HL-60 (cell line): ENCODE data around the gene RPL36A.

ENCODE experiments used
- DNase-seq, 2 experiments: peaks; one replicate each; pipeline ENCODE4 v3.0.0-alpha.2; 2010 to 2020; ENCODE audit warnings: low read depth in 1 of 2, low spot score in 1 of 2
- H3K27ac ChIP-seq: fragments of 250-450 bp; sonication (Bioruptor Pico); replicated peaks from 2 replicates; pipeline ENCODE4 v1.5.1; 2020; ENCODE audit warnings: mild to moderate bottlenecking, moderate library complexity
- H3K27me3 ChIP-seq: fragments of 250-450 bp; sonication (Bioruptor Pico); 2 replicates; pipeline ENCODE4 v1.5.1; 2021; ENCODE audit warnings: mild to moderate bottlenecking, moderate library complexity; ENCODE audit not compliant: insufficient read depth, poor library complexity, severe bottlenecking
- H3K4me3 ChIP-seq: replicated peaks from 2 replicates; pipeline ENCODE4 v1.5.1; 2011; ENCODE audit warnings: mild to moderate bottlenecking, control low read depth, low read length; ENCODE audit not compliant: insufficient read depth
- GABPA ChIP-seq: IDR thresholded peaks from 2 replicates; pipeline ENCODE4 v1.6.1; 2012; ENCODE audit warnings: low read depth
- POLR2AphosphoS5 ChIP-seq: IDR thresholded peaks from 2 replicates; pipeline ENCODE4 v1.6.1; 2012; ENCODE audit warnings: low read depth
- REST ChIP-seq: IDR thresholded peaks from 2 replicates; pipeline ENCODE4 v1.6.1; 2012; ENCODE audit warnings: low read depth; ENCODE audit not compliant: insufficient replicate concordance
- SPI1 ChIP-seq: IDR thresholded peaks from 2 replicates; pipeline ENCODE4 v1.6.1; 2012; ENCODE audit warnings: low read depth, mild to moderate bottlenecking, borderline replicate concordance
- TF ChIP-seq, protein P1 (sequence below): IDR thresholded peaks from one replicate; pipeline ENCODE4 v1.5.1; 2011; ENCODE audit warnings: low read length, control low read depth, inconsistent platforms; ENCODE audit not compliant: insufficient read depth

Gene RPL36A

DNA sequence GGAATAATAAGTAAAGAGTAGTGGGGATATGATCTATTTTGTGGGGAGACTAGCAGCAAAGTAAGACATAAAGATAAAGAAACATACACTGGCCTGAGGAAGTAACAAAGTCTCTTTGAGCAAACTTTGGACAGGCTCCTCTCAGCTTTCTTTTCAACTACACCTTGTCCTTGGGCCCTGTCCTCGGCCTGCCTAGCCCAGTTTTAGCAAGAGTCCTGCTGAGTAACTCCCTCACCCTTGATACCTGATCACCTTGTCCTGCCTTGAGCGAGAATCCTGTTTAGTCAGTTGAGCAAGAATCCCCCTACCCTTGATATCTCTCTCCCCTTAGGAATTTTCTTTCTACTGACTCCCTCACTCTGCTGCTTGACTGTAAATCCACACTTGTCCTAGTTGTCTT, 28.7 kb downstream of the RPL36A start:
- Histone ChIP-seq H3K27ac (no peak overlapping the region), H3K27me3 (peaks cover 3% of the 10 kb centered on the region), H3K4me3 (no peak overlapping the region)
- DNase-seq, result no peak
- TF ChIP-seq, protein P1, sequence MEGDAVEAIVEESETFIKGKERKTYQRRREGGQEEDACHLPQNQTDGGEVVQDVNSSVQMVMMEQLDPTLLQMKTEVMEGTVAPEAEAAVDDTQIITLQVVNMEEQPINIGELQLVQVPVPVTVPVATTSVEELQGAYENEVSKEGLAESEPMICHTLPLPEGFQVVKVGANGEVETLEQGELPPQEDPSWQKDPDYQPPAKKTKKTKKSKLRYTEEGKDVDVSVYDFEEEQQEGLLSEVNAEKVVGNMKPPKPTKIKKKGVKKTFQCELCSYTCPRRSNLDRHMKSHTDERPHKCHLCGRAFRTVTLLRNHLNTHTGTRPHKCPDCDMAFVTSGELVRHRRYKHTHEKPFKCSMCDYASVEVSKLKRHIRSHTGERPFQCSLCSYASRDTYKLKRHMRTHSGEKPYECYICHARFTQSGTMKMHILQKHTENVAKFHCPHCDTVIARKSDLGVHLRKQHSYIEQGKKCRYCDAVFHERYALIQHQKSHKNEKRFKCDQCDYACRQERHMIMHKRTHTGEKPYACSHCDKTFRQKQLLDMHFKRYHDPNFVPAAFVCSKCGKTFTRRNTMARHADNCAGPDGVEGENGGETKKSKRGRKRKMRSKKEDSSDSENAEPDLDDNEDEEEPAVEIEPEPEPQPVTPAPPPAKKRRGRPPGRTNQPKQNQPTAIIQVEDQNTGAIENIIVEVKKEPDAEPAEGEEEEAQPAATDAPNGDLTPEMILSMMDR, result no peak
- TF ChIP-seq SPI1 (no peak), GABPA (no peak), REST (no peak), POLR2AphosphoS5 (no peak)

DNA sequence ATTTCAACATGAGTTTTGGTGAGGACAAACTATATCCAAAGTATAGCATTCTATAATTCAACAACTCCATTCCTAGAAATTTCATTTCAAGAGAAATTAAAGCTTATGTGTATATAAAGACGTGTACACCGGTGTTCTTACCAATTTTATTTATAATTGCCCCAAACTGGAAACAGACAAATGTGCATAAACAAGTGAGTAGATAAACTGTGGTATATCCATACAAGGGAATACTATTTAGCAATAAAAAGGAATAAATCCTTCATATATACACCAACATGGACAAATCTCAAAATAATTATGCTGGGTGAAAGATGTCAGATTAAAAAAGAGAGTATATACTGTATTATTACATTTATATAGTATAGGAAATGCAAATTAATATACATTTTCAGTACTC, 37.1 kb downstream of the RPL36A start:
- TF ChIP-seq REST, result no peak
- no peak for TF ChIP-seq GABPA
- TF ChIP-seq, protein P1, result no peak
- no peak for TF ChIP-seq POLR2AphosphoS5
- no peak for TF ChIP-seq SPI1
- no peak overlapping the region for H3K27ac ChIP-seq
- H3K27me3 ChIP-seq, result no peaks in the 10 kb centered on the region
- H3K4me3 ChIP-seq, result no peak overlapping the region
- DNase-seq, result no peak

DNA sequence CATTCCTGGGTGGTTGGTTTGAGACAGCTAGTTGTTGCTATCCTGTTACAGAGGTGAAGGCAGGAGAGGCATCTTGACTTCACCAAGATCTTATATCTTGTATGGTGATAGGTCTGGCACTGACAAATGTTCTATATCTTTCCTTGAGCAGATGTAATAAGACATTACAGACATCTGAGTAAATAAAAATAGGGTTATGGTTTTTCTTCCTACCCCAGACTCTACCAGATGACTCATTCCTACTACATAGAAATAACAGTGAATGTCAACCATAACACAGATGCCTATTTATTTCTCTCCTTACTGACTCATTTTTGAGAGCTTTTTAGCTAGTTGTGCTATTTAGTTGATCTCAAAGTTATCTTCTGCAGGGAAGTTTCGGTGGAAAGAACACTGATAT, 39.1 kb downstream of the RPL36A start:
- no peak for TF ChIP-seq POLR2AphosphoS5
- TF ChIP-seq REST, result no peak
- no peak for TF ChIP-seq GABPA
- no peak for TF ChIP-seq SPI1
- TF ChIP-seq, protein P1, result no peak
- no peak overlapping the region for H3K4me3 ChIP-seq
- H3K27ac ChIP-seq, result no peak overlapping the region
- H3K27me3 ChIP-seq, result no peaks in the 10 kb centered on the region
- no peak for DNase-seq
